Neuronal stem cell (in vitro differentiated cells): Measurements from ENCODE around the gene PTPN7.

Experiments
- DNase-seq: peaks from one replicate; pipeline ENCODE4 v3.0.0-alpha.2; 2013; ENCODE audit warnings: low spot score
- H2AFZ ChIP-seq: one replicate; pipeline ENCODE4 v1.6.1; 2013; ENCODE audit warnings: mild to moderate bottlenecking, low read length, inconsistent platforms
- H2AK5ac ChIP-seq: 2 replicates; pipeline ENCODE4 v1.6.1; 2013; ENCODE audit warnings: low read depth, mild to moderate bottlenecking, inconsistent platforms, low read length, moderate library complexity, mixed read lengths
- H2BK120ac ChIP-seq: 2 replicates; pipeline ENCODE4 v1.6.1; 2013; ENCODE audit warnings: low read depth, mild to moderate bottlenecking, inconsistent platforms, low read length, moderate library complexity, mixed read lengths
- H2BK12ac ChIP-seq: one replicate; pipeline ENCODE4 v1.6.1; 2013; ENCODE audit warnings: low read length, inconsistent platforms
- H2BK15ac ChIP-seq: 2 replicates; pipeline ENCODE4 v1.6.1; 2013; ENCODE audit warnings: mild to moderate bottlenecking, low read length, inconsistent platforms, mixed read lengths
- H2BK5ac ChIP-seq: one replicate; pipeline ENCODE4 v1.6.1; 2013; ENCODE audit warnings: inconsistent platforms, mild to moderate bottlenecking, low read length, moderate library complexity
- H3K14ac ChIP-seq: one replicate; pipeline ENCODE4 v1.6.1; 2013; ENCODE audit warnings: low read length, inconsistent platforms
- H3K18ac ChIP-seq: 2 replicates; pipeline ENCODE4 v1.6.1; 2013; ENCODE audit warnings: low read length, inconsistent platforms
- H3K23ac ChIP-seq: 2 replicates; pipeline ENCODE4 v1.6.1; 2013; ENCODE audit warnings: low read depth, mild to moderate bottlenecking, mixed read lengths, low read length, inconsistent platforms; ENCODE audit not compliant: poor library complexity
- H3K27ac ChIP-seq: replicated peaks from 3 replicates; pipeline ENCODE4 v1.5.1; 2013; ENCODE audit warnings: low read length, inconsistent platforms
- H3K27me3 ChIP-seq, 3 experiments: 2 replicates each; pipeline ENCODE4 v1.6.1; 2013; ENCODE audit warnings: low read length in 3 of 3, mild to moderate bottlenecking in 2 of 3, inconsistent platforms in 1 of 3, low read depth in 1 of 3, mixed read lengths in 1 of 3, moderate library complexity in 1 of 3; ENCODE audit not compliant: control insufficient read depth in 3 of 3, insufficient read depth in 3 of 3
- H3K36me3 ChIP-seq, 2 donors: replicated peaks in 1 of 2; 2 replicates each; pipeline ENCODE4 v1.6.1; 2013; ENCODE audit warnings: low read length in 2 of 2; ENCODE audit not compliant: control insufficient read depth in 2 of 2, insufficient read depth in 2 of 2
- H3K4ac ChIP-seq: 2 replicates; pipeline ENCODE4 v1.6.1; 2013; ENCODE audit warnings: inconsistent platforms, mild to moderate bottlenecking, low read length, moderate library complexity
- H3K4me1 ChIP-seq, 2 donors: 1 replicate in 1 of 2; 2 replicates in 1 of 2; pipeline ENCODE4 v1.6.1; 2013; ENCODE audit warnings: low read length in 2 of 2, low read depth in 1 of 2; ENCODE audit not compliant: control insufficient read depth in 2 of 2, insufficient read depth in 1 of 2
- H3K4me2 ChIP-seq: one replicate; pipeline ENCODE4 v1.6.1; 2013; ENCODE audit warnings: mild to moderate bottlenecking, low read length, inconsistent platforms; ENCODE audit not compliant: insufficient read depth, poor library complexity, severe bottlenecking
- H3K4me3 ChIP-seq, 2 donors: 2 replicates each; pipeline ENCODE4 v1.5.1; 2013; ENCODE audit warnings: low read length in 2 of 2, mild to moderate bottlenecking in 2 of 2, inconsistent platforms in 1 of 2, moderate library complexity in 1 of 2
- H3K79me1 ChIP-seq: one replicate; pipeline ENCODE4 v1.6.1; 2013; ENCODE audit warnings: low read depth, mild to moderate bottlenecking, inconsistent platforms, low read length, moderate library complexity
- H3K9ac ChIP-seq: one replicate; pipeline ENCODE4 v1.6.1; 2013; ENCODE audit warnings: mild to moderate bottlenecking, low read depth, low read length, inconsistent platforms; ENCODE audit not compliant: poor library complexity
- H3K9me3 ChIP-seq, 2 donors: replicated peaks in 1 of 2; 2 replicates each; pipeline versions ENCODE3 to v1.6.1; 2013; ENCODE audit warnings: low read length in 2 of 2, mild to moderate bottlenecking in 2 of 2, inconsistent platforms in 1 of 2, low read depth in 1 of 2, mixed read lengths in 1 of 2, moderate library complexity in 1 of 2; ENCODE audit not compliant: control insufficient read depth in 2 of 2, insufficient read depth in 1 of 2
- H4K8ac ChIP-seq: one replicate; pipeline ENCODE4 v1.6.1; 2013; ENCODE audit warnings: low read depth, mild to moderate bottlenecking, inconsistent platforms, low read length, moderate library complexity
- H4K91ac ChIP-seq: one replicate; pipeline ENCODE4 v1.6.1; 2013; ENCODE audit warnings: low read length, low read depth, mild to moderate bottlenecking, inconsistent platforms; ENCODE audit not compliant: poor library complexity
- WGBS, 2 donors: extraction: QIAGEN DNeasy Blood & Tissue Kit; methylation state at CpG; one replicate each; pipeline ENCODE4 v1.1.7; 2013; ENCODE audit warnings: missing lambda C conversion rate in 2 of 2, mixed read lengths in 1 of 2; ENCODE audit not compliant: insufficient read length in 2 of 2, insufficient replicate concordance in 1 of 2; ENCODE audit errors: extremely low coverage in 2 of 2; 5-methylcytosine and 5-hydroxymethylcytosine counted together

The PTPN7 gene

DNA sequence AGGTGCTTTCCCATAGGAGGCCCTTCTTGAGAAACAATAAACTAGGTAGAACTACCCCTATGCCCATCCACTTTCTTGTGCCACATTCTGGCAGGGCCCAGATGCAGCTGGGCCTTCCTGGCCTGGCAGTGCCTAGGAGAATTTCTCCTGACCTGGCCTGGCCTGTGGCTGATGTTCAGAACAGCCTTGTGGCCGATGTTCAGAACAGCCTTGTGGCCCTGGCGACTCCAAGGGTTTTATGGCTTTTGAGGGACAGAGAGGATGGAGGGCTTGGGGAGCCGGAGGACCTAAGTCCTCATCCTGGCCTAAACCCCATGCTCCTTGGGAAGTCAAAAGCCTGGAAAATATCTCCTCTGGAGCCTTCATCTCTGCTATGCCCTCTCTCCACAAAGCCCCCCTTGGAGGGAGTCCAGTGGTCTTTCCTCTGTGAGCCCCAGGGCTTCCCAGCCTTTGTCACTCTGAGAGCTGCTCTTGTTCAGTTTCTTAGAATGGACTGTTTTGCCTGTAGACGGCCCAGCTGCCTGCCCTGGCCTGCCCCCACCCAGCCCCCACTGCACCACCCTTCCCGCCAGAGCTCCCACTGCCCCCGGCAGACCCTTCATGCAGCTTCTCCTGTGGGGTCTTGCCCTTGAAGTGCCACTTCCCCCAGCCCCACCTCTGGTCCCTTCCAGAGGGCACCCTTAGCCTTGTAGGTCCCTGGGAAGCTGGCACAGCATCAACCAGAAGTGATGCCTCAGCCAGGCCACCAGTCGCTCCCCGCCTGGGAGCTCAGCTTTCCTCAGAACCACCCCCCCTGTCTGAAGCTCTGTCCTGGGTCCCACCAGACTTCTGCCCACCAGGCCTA, 30.7 kb downstream of the PTPN7 start:
- peaks cover 8 to 24% of the 10 kb centered on the region in 2 donors for H3K36me3 ChIP-seq
- no peaks in the 10 kb centered on the region for H3K27me3 ChIP-seq
- no peak overlapping the region for H3K9ac ChIP-seq
- H2BK15ac ChIP-seq: peak overlapping the region; percentile 54
- no peak overlapping the region for H2BK120ac ChIP-seq
- H3K4ac ChIP-seq: no peak overlapping the region
- H2AK5ac ChIP-seq: peak overlapping the region; percentile 89
- H3K27ac ChIP-seq: no peak overlapping the region
- no peak overlapping the region for H3K4me3 ChIP-seq
- H3K9me3 ChIP-seq: peaks cover 0 to 2% of the 10 kb centered on the region in 2 donors
- peak overlapping the region; percentile 93 for H3K18ac ChIP-seq
- H3K23ac ChIP-seq: peak overlapping the region; percentile 11
- H3K79me1 ChIP-seq: no peaks in the 10 kb centered on the region
- H3K4me1 ChIP-seq: peaks cover 18% of the 10 kb centered on the region in 2 donors
- no peak overlapping the region for H3K14ac ChIP-seq
- no peak overlapping the region for H3K4me2 ChIP-seq
- WGBS, 2 donors: no CpG with 5 or more reads among the region's 8 CpGs
- no peak for DNase-seq
- peak overlapping the region; percentile 78 for H2BK12ac ChIP-seq
- no peak overlapping the region for H4K91ac ChIP-seq
- peak overlapping the region; percentile 42 for H2AFZ ChIP-seq
- peak overlapping the region; percentile 46 for H2BK5ac ChIP-seq
- H4K8ac ChIP-seq: peak overlapping the region; percentile 30

DNA sequence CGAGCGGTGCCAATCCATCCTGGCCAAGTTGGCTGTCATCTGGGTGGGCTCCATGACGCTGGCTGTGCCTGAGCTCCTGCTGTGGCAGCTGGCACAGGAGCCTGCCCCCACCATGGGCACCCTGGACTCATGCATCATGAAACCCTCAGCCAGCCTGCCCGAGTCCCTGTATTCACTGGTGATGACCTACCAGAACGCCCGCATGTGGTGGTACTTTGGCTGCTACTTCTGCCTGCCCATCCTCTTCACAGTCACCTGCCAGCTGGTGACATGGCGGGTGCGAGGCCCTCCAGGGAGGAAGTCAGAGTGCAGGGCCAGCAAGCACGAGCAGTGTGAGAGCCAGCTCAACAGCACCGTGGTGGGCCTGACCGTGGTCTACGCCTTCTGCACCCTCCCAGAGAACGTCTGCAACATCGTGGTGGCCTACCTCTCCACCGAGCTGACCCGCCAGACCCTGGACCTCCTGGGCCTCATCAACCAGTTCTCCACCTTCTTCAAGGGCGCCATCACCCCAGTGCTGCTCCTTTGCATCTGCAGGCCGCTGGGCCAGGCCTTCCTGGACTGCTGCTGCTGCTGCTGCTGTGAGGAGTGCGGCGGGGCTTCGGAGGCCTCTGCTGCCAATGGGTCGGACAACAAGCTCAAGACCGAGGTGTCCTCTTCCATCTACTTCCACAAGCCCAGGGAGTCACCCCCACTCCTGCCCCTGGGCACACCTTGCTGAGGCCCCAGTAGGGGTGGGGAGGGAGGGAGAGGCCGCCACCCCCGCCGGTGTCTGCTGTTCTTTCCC, 32.4 kb downstream of the PTPN7 start:
- Histone ChIP-seq H2BK120ac (no peak overlapping the region), H3K4me1 (peaks cover 18% of the 10 kb centered on the region in 2 donors), H3K4me3 (no peak overlapping the region), H2BK12ac (peak overlapping the region; percentile 26), H2AK5ac (peak overlapping the region; percentile 60), H2BK15ac (peak overlapping the region; percentile 65), H3K4me2 (no peak overlapping the region), H2BK5ac (peak overlapping the region; percentile 35), H3K9me3 (peaks cover 0 to 2% of the 10 kb centered on the region in 2 donors), H4K8ac (peak overlapping the region; percentile 57), H3K14ac (peak overlapping the region; percentile 40), H3K79me1 (no peaks in the 10 kb centered on the region), H3K27me3 (peaks cover 0 to 6% (median 0%) of the 10 kb centered on the region in 3 experiments), H2AFZ (no peak overlapping the region), H3K18ac (peak overlapping the region; percentile 88), H3K4ac (no peak overlapping the region), H3K9ac (peak overlapping the region; percentile 15), H4K91ac (no peak overlapping the region), H3K27ac (no peak overlapping the region), H3K23ac (peak overlapping the region; percentile 94), H3K36me3 (peaks cover 1 to 10% of the 10 kb centered on the region in 2 donors)
- no peak for DNase-seq
- no CpG with 5 or more reads among the region's 26 CpGs for WGBS, 2 donors

DNA sequence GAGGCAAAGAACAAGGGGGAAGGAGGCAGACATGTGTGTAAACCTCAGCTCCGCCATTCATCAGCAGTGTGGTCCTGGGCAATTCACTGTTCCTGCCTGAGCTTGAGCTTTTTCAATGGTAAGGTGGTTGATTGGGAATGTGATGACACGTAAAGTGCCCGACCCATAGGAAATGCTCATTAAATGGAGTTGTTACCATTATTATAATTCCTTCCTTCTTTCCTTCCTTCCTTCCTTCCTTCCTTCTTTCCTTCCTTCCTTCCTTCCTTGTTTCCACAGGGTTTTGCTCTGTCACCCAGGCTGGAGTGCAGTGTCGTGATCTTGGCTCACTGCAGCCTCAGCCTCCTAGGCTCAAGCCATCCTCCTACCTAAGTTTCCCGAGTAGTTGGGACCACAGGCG, 33.3 kb downstream of the PTPN7 start:
- H3K36me3 ChIP-seq: peaks cover 0 to 3% of the 10 kb centered on the region in 2 donors
- no peak overlapping the region for H2AK5ac ChIP-seq
- H2BK12ac ChIP-seq: no peak overlapping the region
- H3K14ac ChIP-seq: no peak overlapping the region
- no peak overlapping the region for H3K23ac ChIP-seq
- peaks cover 0 to 6% (median 0%) of the 10 kb centered on the region in 3 experiments for H3K27me3 ChIP-seq
- H3K18ac ChIP-seq: no peak overlapping the region
- H4K91ac ChIP-seq: no peak overlapping the region
- no peaks in the 10 kb centered on the region for H3K79me1 ChIP-seq
- no peak overlapping the region for H3K4me3 ChIP-seq
- H2BK15ac ChIP-seq: no peak overlapping the region
- H3K4ac ChIP-seq: no peak overlapping the region
- no peak overlapping the region for H2BK120ac ChIP-seq
- no peak overlapping the region for H3K27ac ChIP-seq
- H4K8ac ChIP-seq: no peak overlapping the region
- no CpG with 5 or more reads among the region's 6 CpGs for WGBS, 2 donors
- H3K9me3 ChIP-seq: peaks cover 0 to 2% of the 10 kb centered on the region in 2 donors
- no peak overlapping the region for H2BK5ac ChIP-seq
- no peak overlapping the region for H2AFZ ChIP-seq
- no peak overlapping the region for H3K4me2 ChIP-seq
- DNase-seq: no peak
- peaks cover 15 to 18% of the 10 kb centered on the region in 2 donors for H3K4me1 ChIP-seq
- no peak overlapping the region for H3K9ac ChIP-seq

DNA sequence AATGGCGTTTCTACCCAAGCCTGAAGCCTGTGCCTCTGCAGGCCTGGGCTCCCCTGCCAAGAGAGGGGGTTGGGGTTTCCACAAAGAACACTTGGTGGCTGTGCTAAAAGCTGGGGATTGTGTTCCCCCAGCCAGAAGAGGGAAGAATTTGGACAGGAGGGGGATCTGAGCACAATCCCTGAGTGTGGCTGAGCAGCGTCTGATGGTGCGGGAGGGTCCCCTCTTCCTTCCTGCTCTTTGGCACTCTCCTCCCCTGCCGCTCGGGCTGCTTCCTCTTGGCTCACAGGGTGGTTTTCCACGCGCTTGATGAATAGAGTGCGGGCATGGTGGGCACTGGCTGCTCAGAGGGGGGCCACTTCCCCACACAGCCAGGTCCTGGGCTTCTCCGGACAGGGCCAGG, 34.0 kb downstream of the PTPN7 start:
- no peak overlapping the region for H3K18ac ChIP-seq
- H3K4me3 ChIP-seq: no peak overlapping the region
- no peak overlapping the region for H2BK5ac ChIP-seq
- H3K9me3 ChIP-seq: peaks cover 0 to 2% of the 10 kb centered on the region in 2 donors
- H3K4me2 ChIP-seq: no peak overlapping the region
- H2BK15ac ChIP-seq: no peak overlapping the region
- H2AFZ ChIP-seq: no peak overlapping the region
- H3K79me1 ChIP-seq: no peaks in the 10 kb centered on the region
- WGBS, 2 donors: no CpG with 5 or more reads among the region's 9 CpGs
- H3K9ac ChIP-seq: no peak overlapping the region
- H2BK12ac ChIP-seq: no peak overlapping the region
- H3K23ac ChIP-seq: no peak overlapping the region
- no peak overlapping the region for H3K4ac ChIP-seq
- no peak for DNase-seq
- no peaks in the 10 kb centered on the region for H3K36me3 ChIP-seq
- H4K8ac ChIP-seq: no peak overlapping the region
- no peak overlapping the region for H2AK5ac ChIP-seq
- no peak overlapping the region for H4K91ac ChIP-seq
- no peak overlapping the region for H2BK120ac ChIP-seq
- H3K4me1 ChIP-seq: peaks cover 15 to 18% of the 10 kb centered on the region in 2 donors
- peaks cover 0 to 6% (median 0%) of the 10 kb centered on the region in 3 experiments for H3K27me3 ChIP-seq
- no peak overlapping the region for H3K14ac ChIP-seq
- no peak overlapping the region for H3K27ac ChIP-seq
